HepG2 (cell line): ENCODE results near the gene TTC28. TPM values are rescaled to one million over a fixed set of nuclear protein-coding genes. Genes with fewer than 3 reads are reported as not detected.

ENCODE experiments used
- ATAC-seq: fragments of 200-7000 bp; cut with Tn5 transposase; 3 replicates; pipeline ENCODE4 v1.9.1; 2020; ENCODE audit warnings: mild to moderate bottlenecking, moderate library complexity
- BruUV-seq: library from RNA; stranded (reverse); fragments of 400-500 nt; replicated peaks from 2 replicates; lab custom pipeline; 2021; lab: Mats Ljungman, UMichigan
- CTCF ChIA-PET: fragments of 300-600 bp; formaldehyde crosslinking; extraction: SDS; loops from one replicate; lab custom pipeline; 2021; ENCODE audit warnings: low total read pairs, inconsistent platforms, low intra/inter-chr PET ratio; lab: Yijun Ruan, JAX
- POLR2A ChIA-PET: fragments of 350-600 bp; sonication (Branson Sonifier 250); formaldehyde crosslinking; loops from one replicate; lab custom pipeline; 2020; ENCODE audit warnings: antibody characterized with exemption, inconsistent platforms; lab: Yijun Ruan, JAX
- DNase-seq: peaks from one replicate; pipeline ENCODE4 v3.0.0-alpha.2; 2015; ENCODE audit warnings: low spot score
- FAIRE-seq: peaks from 3 replicates; lab custom pipeline; 2011; peaks lifted over from hg19 to GRCh38; lab: Jason Lieb, UNC
- H2AFZ ChIP-seq: one replicate; pipeline ENCODE4 v1.6.1; 2011; ENCODE audit warnings: low read length, inconsistent platforms
- H3K27ac ChIP-seq: fragments of 300-600 bp; 3 replicates; pipeline ENCODE4 v1.8.0; 2011; ENCODE audit warnings: mixed run types, mild to moderate bottlenecking, mixed read lengths, low read length, inconsistent platforms; ENCODE audit not compliant: insufficient read depth; ENCODE audit errors: extremely low read length
- H3K27me3 ChIP-seq, 2 experiments: fragments of 200-600 bp in 1 of 2; 2 replicates in 1 of 2; 3 replicates in 1 of 2; pipeline versions ENCODE4 v1.6.0 to v1.8.0; 2011; ENCODE audit warnings: low read length in 2 of 2, mild to moderate bottlenecking in 2 of 2, moderate library complexity in 2 of 2, inconsistent platforms in 1 of 2; ENCODE audit not compliant: insufficient read depth in 2 of 2, control insufficient read depth in 1 of 2
- H3K36me3 ChIP-seq, 2 experiments: fragments of 200-600 bp in 1 of 2; replicated peaks in 1 of 2; 2 replicates in 1 of 2; 3 replicates in 1 of 2; pipeline versions ENCODE4 v1.5.1 to v1.8.0; 2011; ENCODE audit warnings: low read length in 2 of 2, inconsistent platforms in 1 of 2; ENCODE audit not compliant: insufficient read depth in 2 of 2, control insufficient read depth in 1 of 2
- H3K4me1 ChIP-seq: 2 replicates; pipeline ENCODE4 v1.5.1; 2012; ENCODE audit warnings: low read length, inconsistent platforms; ENCODE audit not compliant: insufficient read depth
- H3K4me2 ChIP-seq: 2 replicates; pipeline ENCODE4 v1.6.0; 2011; ENCODE audit warnings: low read depth, low read length, inconsistent platforms
- H3K4me3 ChIP-seq, 3 experiments: fragments of 200-600 bp in 1 of 3; sonication (generic), shearing (Covaris generic) in 1 of 3; replicated peaks in 1 of 3; 2 replicates each; pipeline ENCODE4 v1.5.1; 2011 to 2016; ENCODE audit warnings: low read length in 3 of 3, inconsistent platforms in 2 of 3, low read depth in 2 of 3, mild to moderate bottlenecking in 2 of 3, control low read depth in 1 of 3, mixed read lengths in 1 of 3; ENCODE audit not compliant: insufficient read depth in 1 of 3
- H3K79me2 ChIP-seq: one replicate; pipeline ENCODE4 v1.6.1; 2011; ENCODE audit warnings: low read length, inconsistent platforms; ENCODE audit not compliant: insufficient read depth
- H3K9ac ChIP-seq: 2 replicates; pipeline ENCODE4 v1.6.0; 2011; ENCODE audit warnings: mild to moderate bottlenecking, low read depth, low read length, inconsistent platforms; ENCODE audit not compliant: insufficient read depth
- H3K9me3 ChIP-seq: 2 replicates; pipeline ENCODE4 v1.5.1; 2012; ENCODE audit warnings: mild to moderate bottlenecking, low read length
- H4K20me1 ChIP-seq: 2 replicates; pipeline ENCODE4 v1.6.0; 2011; ENCODE audit warnings: inconsistent platforms, mild to moderate bottlenecking, low read length, moderate library complexity; ENCODE audit not compliant: insufficient read depth
- BCL6 ChIP-seq: IDR thresholded peaks from 2 replicates; pipeline ENCODE4 v1.6.1; 2016; ENCODE audit warnings: missing genetic modification reagents, missing compliant biosample characterization
- CEBPG ChIP-seq: IDR thresholded peaks from 2 replicates; pipeline ENCODE4 v1.6.1; 2016
- FIP1L1 ChIP-seq: fragments of 200-400 bp; formaldehyde crosslinking; IDR thresholded peaks from 2 replicates; pipeline ENCODE4 v1.6.1; 2018; ENCODE audit warnings: low read depth, mild to moderate bottlenecking, low read length, moderate library complexity, borderline replicate concordance; ENCODE audit not compliant: insufficient read depth
- KDM3A ChIP-seq: IDR thresholded peaks from 2 replicates; pipeline ENCODE4 v1.6.1; 2018; ENCODE audit warnings: low read depth, missing compliant biosample characterization
- KLF13 ChIP-seq: sonication (generic); formaldehyde crosslinking; IDR thresholded peaks from 2 replicates; pipeline ENCODE4 v1.4.0; 2020; ENCODE audit warnings: mild to moderate bottlenecking, missing genetic modification reagents
- NR2F6 ChIP-seq, 2 experiments: IDR thresholded peaks; 2 replicates each; pipeline ENCODE4 v1.6.1; 2016; ENCODE audit warnings: antibody characterized with exemption in 1 of 2, mild to moderate bottlenecking in 1 of 2
- ZBTB14 ChIP-seq: sonication (generic); formaldehyde crosslinking; IDR thresholded peaks from 2 replicates; pipeline ENCODE4 v1.4.0; 2020; ENCODE audit warnings: missing genetic modification reagents
- ZNF430 ChIP-seq: sonication (generic); formaldehyde crosslinking; IDR thresholded peaks from 2 replicates; pipeline ENCODE4 v1.9.0; 2021; ENCODE audit warnings: mild to moderate bottlenecking, missing genetic modification reagents
- ZNF773 ChIP-seq: sonication (generic); formaldehyde crosslinking; IDR thresholded peaks from 2 replicates; pipeline ENCODE4 v1.4.0; 2020; ENCODE audit warnings: missing genetic modification reagents, borderline replicate concordance
- WGBS: methylation state at CpG from one replicate; pipeline ENCODE4 v1.1.6; 2017; ENCODE audit warnings: low lambda C conversion rate; 5-methylcytosine and 5-hydroxymethylcytosine counted together
- in situ Hi-C: cut with HindIII; loops from 2 replicates; pipeline ENCODE4 v1.10.0; 2017; ENCODE audit warnings: low pct_unique_long_range_greater_than_20kb; ENCODE audit not compliant: extremely low pct_ligation_motif_present
- intact Hi-C: fragments of 100-400 bp; cut with micrococcal nuclease; formaldehyde crosslinking; loops from one replicate; pipeline ENCODE4 v1.10.0; 2022; ENCODE audit not compliant: unreplicated experiment
- polyA plus RNA-seq, 8 experiments: library from polyadenylated mRNA; depleted of rRNA in 3 of 8; stranded (reverse) in 7 of 8; unstranded in 1 of 8; fragments of >200 nt; fragmentation: Illumina TruSeq in 4 of 8; extraction: Trizol in 4 of 8; gene quantifications; 2 replicates each; pipeline versions ENCODE4 v1.2.1 to v1.2.3, GENCODE V29; 2011 to 2016; ENCODE audit warnings: low read depth in 4 of 8, missing spikeins in 1 of 8, mixed read lengths in 1 of 8; ENCODE audit not compliant: insufficient read depth in 1 of 8
- total RNA-seq, 5 experiments: library from RNA; depleted of rRNA; stranded (reverse); fragments of >200 nt; fragmentation: Illumina TruSeq; extraction: Trizol; gene quantifications; 2 replicates each; pipeline ENCODE4 v1.2.3, GENCODE V29; 2016; ENCODE audit warnings: low read depth in 1 of 5

The TTC28 gene
- total and polyA plus RNA-seq, 2 of the 13 experiments (the other 11 are each of a cell fraction or from before 2014, with no cell fraction given) = 4.2 to 13.1 TPM

- TF ChIP-seq ZNF773 (CRISPR knock-in tag) (no peak), ZBTB14 (CRISPR knock-in tag) (no peak), ZNF430 (CRISPR knock-in tag) (no peak), KLF13 (CRISPR knock-in tag) (no peak)
Measured at GRCh38 chr22:28250036-28250695, 429.5 kb downstream of the TTC28 start (continued).

GRCh38 chr22:28249402-28249801 lies 430.2 kb downstream of the TTC28 start:
- H3K4me3 ChIP-seq = no peak overlapping the region
- H2AFZ ChIP-seq = no peak overlapping the region
- ChIA-PET CTCF (no interaction called here), POLR2A (no interaction called here)
- DNase-seq (no peak), FAIRE-seq (no peak), ATAC-seq (no peak)
- no peak overlapping the region for H3K9ac ChIP-seq
- no peaks in the 10 kb centered on the region for H4K20me1 ChIP-seq
- H3K79me2 ChIP-seq = no peaks in the 10 kb centered on the region
- no peak overlapping the region for H3K4me2 ChIP-seq
- TF ChIP-seq CEBPG (CRISPR knock-in tag) (no peak), FIP1L1 (no peak), KDM3A (CRISPR knock-in tag) (no peak), BCL6 (CRISPR knock-in tag) (0 out of 2 replicates have a peak, but pooled peaks have one; percentile 17), NR2F6 (IDR thresholded peaks at IDR 0.05) (peak; percentile 33), NR2F6 (CRISPR knock-in tag; IDR thresholded peaks at IDR 0.05) (0 out of 2 replicates have a peak, but pooled peaks have one; percentile 27)
- no TSS peak for BruUV-seq
- 88% methylated on average over 2 of the region's 2 CpGs for WGBS
- peaks cover 23% of the 10 kb centered on the region for H3K4me1 ChIP-seq
- H3K27ac ChIP-seq = no peak overlapping the region
- no peaks in the 10 kb centered on the region for H3K36me3 ChIP-seq
- in situ Hi-C loops (no loop called here), intact Hi-C loops (no loop called here)
- no peaks in the 10 kb centered on the region for H3K27me3 ChIP-seq
- no peaks in the 10 kb centered on the region for H3K9me3 ChIP-seq
